ENCODE results near the gene DBH.
A peak's percentile ranks its signal among the peaks of the same experiment; 100 is the strongest.

DBH gene

GRCh38 chr9:133641861-133642595 lies 5.9 kb downstream of the DBH start:
- H3K4me2 ChIP-seq (ENCODE audit: insufficient read depth, low read length, poor library complexity, severe bottlenecking): no peak overlapping the region
- no peaks in the 10 kb centered on the region for H3K9me3 ChIP-seq (replicated peaks in 1 of 2; ENCODE audit: control insufficient read depth in 2 of 2, insufficient read depth in 1 of 2, low read depth in 1 of 2, low read length in 2 of 2)
- H2BK15ac ChIP-seq (ENCODE audit: low read length): no peak overlapping the region
- WGBS, 2 donors (ENCODE audit: extremely low coverage in 2 of 2, insufficient read length in 2 of 2, insufficient replicate concordance in 1 of 2): 100% methylated on average over 1 of the region's 25 CpGs; no CpG with 5 or more reads in 1 of the 2 donors
- no peak overlapping the region for H3K4ac ChIP-seq (ENCODE audit: low read length)
- no peak overlapping the region for H3K9ac ChIP-seq (ENCODE audit: low read depth, low read length, poor library complexity)
- no peaks in the 10 kb centered on the region for H3K36me3 ChIP-seq (replicated peaks in 1 of 2; ENCODE audit: control insufficient read depth in 2 of 2, insufficient read depth in 2 of 2, low read length in 2 of 2)
- H2BK5ac ChIP-seq (ENCODE audit: low read length): no peak overlapping the region
- DNase-seq (ENCODE audit: low spot score): no peak
- H3K27me3 ChIP-seq (ENCODE audit: control insufficient read depth in 3 of 3, insufficient read depth in 3 of 3, low read depth in 1 of 3, low read length in 3 of 3): peaks cover 0 to 35% (median 0%) of the 10 kb centered on the region in 3 experiments
- no peak overlapping the region for H3K4me3 ChIP-seq (ENCODE audit: low read length in 2 of 2)
- no peak overlapping the region for H2AK5ac ChIP-seq (ENCODE audit: low read depth, low read length)
- no peak overlapping the region for H2BK120ac ChIP-seq (ENCODE audit: low read depth, low read length)
- H3K18ac ChIP-seq (ENCODE audit: low read length): peak overlapping the region; percentile 20
- no peak overlapping the region for H3K23ac ChIP-seq (ENCODE audit: low read depth, low read length, poor library complexity)
- H2BK12ac ChIP-seq (ENCODE audit: low read length): no peak overlapping the region
- H4K8ac ChIP-seq (ENCODE audit: low read depth, low read length): no peak overlapping the region
- no peak overlapping the region for H4K91ac ChIP-seq (ENCODE audit: low read depth, low read length, poor library complexity)
- no peak overlapping the region for H2AFZ ChIP-seq (ENCODE audit: low read length)
- H3K27ac ChIP-seq (replicated peaks; ENCODE audit: low read length): no peak overlapping the region
- H3K14ac ChIP-seq (ENCODE audit: low read length): no peak overlapping the region
- peaks cover 9 to 12% of the 10 kb centered on the region in 2 donors for H3K4me1 ChIP-seq (ENCODE audit: control insufficient read depth in 2 of 2, insufficient read depth in 1 of 2, low read depth in 1 of 2, low read length in 2 of 2)
- no peaks in the 10 kb centered on the region for H3K79me1 ChIP-seq (ENCODE audit: low read depth, low read length)

- peaks cover 0 to 34% (median 0%) of the 10 kb centered on the region in 3 experiments for H3K27me3 ChIP-seq (ENCODE audit: control insufficient read depth in 3 of 3, insufficient read depth in 3 of 3, low read depth in 1 of 3, low read length in 3 of 3)
- no CpG with 5 or more reads among the region's 16 CpGs for WGBS, 2 donors (ENCODE audit: extremely low coverage in 2 of 2, insufficient read length in 2 of 2, insufficient replicate concordance in 1 of 2)
- H2BK120ac ChIP-seq (ENCODE audit: low read depth, low read length): no peak overlapping the region
These were observed 6.7 kb downstream of the DBH start for GRCh38 chr9:133642708-133643361.

GRCh38 chr9:133643362-133643755 lies 7.2 kb downstream of the DBH start:
- Histone ChIP-seq H3K18ac (ENCODE audit: low read length) (no peak overlapping the region), H3K9me3 (replicated peaks in 1 of 2; ENCODE audit: control insufficient read depth in 2 of 2, insufficient read depth in 1 of 2, low read depth in 1 of 2, low read length in 2 of 2) (no peaks in the 10 kb centered on the region), H3K4me2 (ENCODE audit: insufficient read depth, low read length, poor library complexity, severe bottlenecking) (no peak overlapping the region), H3K36me3 (replicated peaks in 1 of 2; ENCODE audit: control insufficient read depth in 2 of 2, insufficient read depth in 2 of 2, low read length in 2 of 2) (no peaks in the 10 kb centered on the region), H3K27ac (replicated peaks; ENCODE audit: low read length) (no peak overlapping the region), H2BK12ac (ENCODE audit: low read length) (no peak overlapping the region), H2BK120ac (ENCODE audit: low read depth, low read length) (no peak overlapping the region), H3K4me3 (ENCODE audit: low read length in 2 of 2) (no peak overlapping the region), H3K9ac (ENCODE audit: low read depth, low read length, poor library complexity) (no peak overlapping the region), H2AK5ac (ENCODE audit: low read depth, low read length) (no peak overlapping the region), H3K79me1 (ENCODE audit: low read depth, low read length) (no peaks in the 10 kb centered on the region), H3K27me3 (ENCODE audit: control insufficient read depth in 3 of 3, insufficient read depth in 3 of 3, low read depth in 1 of 3, low read length in 3 of 3) (peaks cover 0 to 32% (median 0%) of the 10 kb centered on the region in 3 experiments), H4K8ac (ENCODE audit: low read depth, low read length) (no peak overlapping the region), H2BK15ac (ENCODE audit: low read length) (no peak overlapping the region), H2BK5ac (ENCODE audit: low read length) (no peak overlapping the region), H3K23ac (ENCODE audit: low read depth, low read length, poor library complexity) (no peak overlapping the region), H4K91ac (ENCODE audit: low read depth, low read length, poor library complexity) (no peak overlapping the region), H3K4ac (ENCODE audit: low read length) (no peak overlapping the region), H3K14ac (ENCODE audit: low read length) (no peak overlapping the region), H3K4me1 (ENCODE audit: control insufficient read depth in 2 of 2, insufficient read depth in 1 of 2, low read depth in 1 of 2, low read length in 2 of 2) (peaks cover 1 to 13% of the 10 kb centered on the region in 2 donors), H2AFZ (ENCODE audit: low read length) (no peak overlapping the region)
- WGBS, 2 donors (ENCODE audit: extremely low coverage in 2 of 2, insufficient read length in 2 of 2, insufficient replicate concordance in 1 of 2): no CpG with 5 or more reads among the region's 20 CpGs
- no peak for DNase-seq (ENCODE audit: low spot score)

More at GRCh38 chr9:133642708-133643361, 6.7 kb downstream of the DBH start:
- Histone ChIP-seq H4K91ac (ENCODE audit: low read depth, low read length, poor library complexity) (no peak overlapping the region), H2BK12ac (ENCODE audit: low read length) (no peak overlapping the region), H3K27ac (replicated peaks; ENCODE audit: low read length) (no peak overlapping the region), H3K9ac (ENCODE audit: low read depth, low read length, poor library complexity) (no peak overlapping the region), H3K14ac (ENCODE audit: low read length) (no peak overlapping the region), H2BK5ac (ENCODE audit: low read length) (no peak overlapping the region), H3K4me1 (ENCODE audit: control insufficient read depth in 2 of 2, insufficient read depth in 1 of 2, low read depth in 1 of 2, low read length in 2 of 2) (peaks cover 4 to 14% of the 10 kb centered on the region in 2 donors), H3K18ac (ENCODE audit: low read length) (no peak overlapping the region), H3K36me3 (replicated peaks in 1 of 2; ENCODE audit: control insufficient read depth in 2 of 2, insufficient read depth in 2 of 2, low read length in 2 of 2) (no peaks in the 10 kb centered on the region), H3K4me3 (ENCODE audit: low read length in 2 of 2) (no peak overlapping the region), H4K8ac (ENCODE audit: low read depth, low read length) (no peak overlapping the region), H3K4me2 (ENCODE audit: insufficient read depth, low read length, poor library complexity, severe bottlenecking) (no peak overlapping the region), H3K4ac (ENCODE audit: low read length) (no peak overlapping the region), H2BK15ac (ENCODE audit: low read length) (no peak overlapping the region), H3K23ac (ENCODE audit: low read depth, low read length, poor library complexity) (no peak overlapping the region), H3K9me3 (replicated peaks in 1 of 2; ENCODE audit: control insufficient read depth in 2 of 2, insufficient read depth in 1 of 2, low read depth in 1 of 2, low read length in 2 of 2) (no peaks in the 10 kb centered on the region), H2AFZ (ENCODE audit: low read length) (no peak overlapping the region), H3K79me1 (ENCODE audit: low read depth, low read length) (no peaks in the 10 kb centered on the region), H2AK5ac (ENCODE audit: low read depth, low read length) (no peak overlapping the region)
- DNase-seq (ENCODE audit: low spot score): no peak

Data from neuronal stem cell (in vitro differentiated cells).